ENCODE measurements around the gene TMEM217. TPM values are rescaled to one million over a fixed set of nuclear protein-coding genes. Genes with fewer than 3 reads are reported as not detected.
A peak's percentile ranks its signal among the peaks of the same experiment; 100 is the strongest.
"Not testable (repeated sequence)": the region's sequence is repeated elsewhere in the genome, so short reads cannot be mapped to it uniquely, and the experiment has no call there.

Gene TMEM217
- total and polyA plus RNA-seq, 9 donors: 0.34 to 1.3 (median 0.80) TPM

- H3K27me3 ChIP-seq (ENCODE audit: control insufficient read depth, insufficient read depth, low read length); H3K4me3 ChIP-seq (ENCODE audit: low read length); H3K36me3 ChIP-seq (ENCODE audit: control insufficient read depth, insufficient read depth, low read length); H3K9me3 ChIP-seq (replicated peaks; ENCODE audit: control insufficient read depth, low read depth, low read length); H3K27ac ChIP-seq (ENCODE audit: low read length); H3K4me1 ChIP-seq (ENCODE audit: control insufficient read depth, insufficient read depth, low read length): not testable (repeated sequence)
- 100% methylated on average over 3 of the region's 6 CpGs for WGBS (ENCODE audit: insufficient coverage)
- peak; percentile 41 for DNase-seq
Observed at GRCh38 chr6:37185949-37186720, 71.8 kb downstream of the TMEM217 start.

DNA sequence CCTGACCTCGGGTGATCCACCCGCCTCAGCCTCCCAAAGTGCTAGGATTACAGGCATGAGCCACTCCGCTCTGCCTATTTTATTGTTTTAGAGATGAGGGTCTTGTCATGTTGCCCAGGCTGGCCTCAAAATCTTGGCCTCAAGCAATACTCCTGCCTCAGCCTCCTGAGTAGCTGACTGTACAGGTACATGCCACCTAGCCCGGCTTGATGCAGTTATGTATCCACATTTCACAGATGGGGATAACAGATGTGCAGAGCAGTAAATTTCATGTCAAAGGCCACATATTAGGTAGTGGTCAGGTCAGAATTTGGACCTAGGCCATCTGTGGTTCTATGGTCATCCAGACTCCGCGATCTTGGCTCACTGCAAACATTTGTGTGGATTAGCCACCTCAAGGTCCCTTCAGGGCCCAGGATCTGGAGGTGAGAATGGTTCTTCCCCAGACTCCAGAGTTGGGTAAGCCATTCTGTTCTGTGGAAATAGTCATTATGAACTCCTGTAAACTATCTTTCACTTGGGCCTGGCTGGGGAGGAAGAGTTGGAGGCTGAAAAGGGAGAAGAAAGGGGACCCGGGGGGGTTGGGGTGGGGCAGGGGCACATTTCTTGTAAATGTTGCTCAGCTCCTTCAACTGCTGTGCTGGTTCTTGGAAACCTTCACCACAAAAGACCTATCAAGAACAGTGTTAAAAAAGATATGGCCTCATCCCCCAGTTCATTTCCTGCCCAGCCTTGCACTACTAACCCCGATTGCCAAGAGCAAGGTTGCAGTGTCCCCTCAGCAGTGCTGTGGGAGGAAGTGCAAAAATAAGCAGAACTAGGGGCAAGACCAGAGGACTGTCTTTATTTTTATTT is 75.0 kb downstream of the TMEM217 start:
- Histone ChIP-seq H3K27ac (ENCODE audit: low read length) (peak overlapping the region; percentile 42), H3K4me1 (ENCODE audit: control insufficient read depth, insufficient read depth, low read length) (no peaks in the 10 kb centered on the region), H3K9me3 (replicated peaks; ENCODE audit: control insufficient read depth, low read depth, low read length) (no peaks in the 10 kb centered on the region), H3K36me3 (ENCODE audit: control insufficient read depth, insufficient read depth, low read length) (no peaks in the 10 kb centered on the region), H3K4me3 (ENCODE audit: low read length) (no peak overlapping the region), H3K27me3 (ENCODE audit: control insufficient read depth, insufficient read depth, low read length) (no peaks in the 10 kb centered on the region)
- 85% methylated on average over 4 of the region's 8 CpGs for WGBS (ENCODE audit: insufficient coverage)
- DNase-seq: peak; percentile 66

DNA sequence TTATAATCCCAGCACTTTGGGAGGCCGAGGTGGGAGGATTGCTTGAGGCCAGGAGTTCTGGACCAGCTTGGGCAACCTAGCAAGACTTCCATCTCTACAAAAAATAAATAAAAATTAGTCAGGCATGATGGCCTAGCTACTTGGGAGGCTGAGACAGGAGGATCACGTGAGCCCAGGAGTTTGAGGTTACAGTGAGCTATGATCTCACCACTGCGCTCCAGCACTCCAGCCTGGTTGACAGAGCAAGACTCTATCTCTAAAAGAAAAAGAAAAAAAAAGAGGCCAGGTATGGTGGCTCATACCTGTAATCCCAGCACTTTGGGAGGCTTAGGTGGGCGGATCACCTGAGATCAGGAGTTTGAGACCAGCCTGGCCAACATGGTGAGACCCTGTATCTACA is 77.3 kb downstream of the TMEM217 start:
- H3K27ac ChIP-seq (ENCODE audit: low read length); H3K9me3 ChIP-seq (replicated peaks; ENCODE audit: control insufficient read depth, low read depth, low read length); H3K4me3 ChIP-seq (ENCODE audit: low read length); H3K27me3 ChIP-seq (ENCODE audit: control insufficient read depth, insufficient read depth, low read length); H3K4me1 ChIP-seq (ENCODE audit: control insufficient read depth, insufficient read depth, low read length); DNase-seq; H3K36me3 ChIP-seq (ENCODE audit: control insufficient read depth, insufficient read depth, low read length): not testable (repeated sequence)
- 80% methylated on average over 1 of the region's 4 CpGs for WGBS (ENCODE audit: insufficient coverage)

DNA sequence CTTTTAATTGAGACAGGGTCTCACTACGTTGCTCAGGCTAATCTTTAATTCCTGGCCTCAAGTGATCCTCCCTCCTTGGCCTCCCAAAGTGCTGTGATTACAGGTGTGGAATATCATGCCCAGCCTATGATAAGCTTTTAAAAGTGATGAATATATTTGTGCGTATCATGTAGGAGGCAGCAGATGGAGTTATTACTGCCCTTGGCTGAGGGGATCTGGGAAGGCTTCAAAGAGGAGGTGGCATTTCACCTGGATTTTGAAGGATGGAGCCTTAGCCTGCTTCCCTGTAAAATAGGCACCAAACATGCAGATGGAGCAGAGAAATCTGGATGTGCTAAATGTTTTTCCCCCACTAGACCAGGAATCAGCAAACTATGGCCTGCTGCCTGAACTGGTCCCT is 77.9 kb downstream of the TMEM217 start:
- no peak overlapping the region for H3K4me3 ChIP-seq (ENCODE audit: low read length)
- WGBS (ENCODE audit: insufficient coverage): 90% methylated on average over 2 of the region's 2 CpGs
- H3K9me3 ChIP-seq (replicated peaks; ENCODE audit: control insufficient read depth, low read depth, low read length): no peaks in the 10 kb centered on the region
- DNase-seq: no peak
- H3K36me3 ChIP-seq (ENCODE audit: control insufficient read depth, insufficient read depth, low read length): peaks cover 4% of the 10 kb centered on the region
- H3K27me3 ChIP-seq (ENCODE audit: control insufficient read depth, insufficient read depth, low read length): no peaks in the 10 kb centered on the region
- no peak overlapping the region for H3K27ac ChIP-seq (ENCODE audit: low read length)
- H3K4me1 ChIP-seq (ENCODE audit: control insufficient read depth, insufficient read depth, low read length): no peaks in the 10 kb centered on the region

GRCh38 chr6:37177935-37178517 is 79.9 kb downstream of the TMEM217 start:
- H3K4me3 ChIP-seq (ENCODE audit: low read length): no peak overlapping the region
- DNase-seq: no peak
- no peak overlapping the region for H3K27ac ChIP-seq (ENCODE audit: low read length)
- H3K4me1 ChIP-seq (ENCODE audit: control insufficient read depth, insufficient read depth, low read length): no peaks in the 10 kb centered on the region
- H3K27me3 ChIP-seq (ENCODE audit: control insufficient read depth, insufficient read depth, low read length): no peaks in the 10 kb centered on the region
- peaks cover 23% of the 10 kb centered on the region for H3K36me3 ChIP-seq (ENCODE audit: control insufficient read depth, insufficient read depth, low read length)
- H3K9me3 ChIP-seq (replicated peaks; ENCODE audit: control insufficient read depth, low read depth, low read length): no peaks in the 10 kb centered on the region
- WGBS (ENCODE audit: insufficient coverage): no CpG with 5 or more reads among the region's 8 CpGs

DNA sequence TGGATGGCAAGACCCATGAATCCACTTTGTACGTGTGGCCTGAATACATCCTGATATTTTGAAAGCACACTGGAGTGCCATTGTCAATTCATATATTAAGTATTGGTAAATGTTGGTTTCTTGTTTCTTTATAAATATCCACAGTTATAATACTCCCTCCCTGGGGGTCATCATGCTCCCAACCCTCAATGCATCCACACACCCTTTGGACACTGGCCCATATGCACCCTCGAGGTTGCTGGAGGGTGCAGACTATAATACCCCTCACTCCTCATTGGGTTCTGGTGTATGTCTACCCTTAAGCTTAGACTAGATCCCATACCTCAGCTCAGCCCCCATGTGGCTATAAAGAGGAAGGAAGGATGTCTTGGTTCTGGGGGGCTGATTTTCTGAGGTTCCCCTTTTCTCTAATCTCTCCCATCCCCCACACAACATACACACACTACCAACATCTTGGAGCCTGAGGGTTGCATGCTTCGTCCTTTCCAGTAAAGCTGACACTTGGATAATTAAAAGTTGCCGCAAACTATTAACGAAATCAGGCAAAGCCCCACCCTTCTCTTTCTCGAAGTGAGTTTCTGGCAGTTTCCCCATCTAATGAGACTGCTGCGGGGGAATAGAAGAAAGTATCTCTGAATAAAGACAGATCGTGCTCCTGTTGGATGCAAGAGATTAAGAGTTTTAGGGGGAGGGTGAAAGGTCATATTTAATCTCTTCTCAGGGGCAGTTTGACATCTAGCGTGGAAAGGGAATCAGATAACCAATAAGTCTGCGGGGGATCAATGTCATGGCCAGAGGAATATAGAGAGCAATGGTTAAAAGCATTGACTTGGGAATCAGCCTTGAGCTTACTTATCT is 80.6 kb downstream of the TMEM217 start:
- no peak overlapping the region for H3K27ac ChIP-seq (ENCODE audit: low read length)
- H3K27me3 ChIP-seq (ENCODE audit: control insufficient read depth, insufficient read depth, low read length): no peaks in the 10 kb centered on the region
- H3K9me3 ChIP-seq (replicated peaks; ENCODE audit: control insufficient read depth, low read depth, low read length): no peaks in the 10 kb centered on the region
- peaks cover 7% of the 10 kb centered on the region for H3K4me1 ChIP-seq (ENCODE audit: control insufficient read depth, insufficient read depth, low read length)
- peaks cover 29% of the 10 kb centered on the region for H3K36me3 ChIP-seq (ENCODE audit: control insufficient read depth, insufficient read depth, low read length)
- DNase-seq: no peak
- WGBS (ENCODE audit: insufficient coverage): 57% methylated on average over 1 of the region's 10 CpGs
- no peak overlapping the region for H3K4me3 ChIP-seq (ENCODE audit: low read length)

- Histone ChIP-seq H3K4me3 (ENCODE audit: low read length) (no peak overlapping the region), H3K27ac (ENCODE audit: low read length) (no peak overlapping the region), H3K36me3 (ENCODE audit: control insufficient read depth, insufficient read depth, low read length) (peaks cover 29% of the 10 kb centered on the region), H3K9me3 (replicated peaks; ENCODE audit: control insufficient read depth, low read depth, low read length) (no peaks in the 10 kb centered on the region), H3K27me3 (ENCODE audit: control insufficient read depth, insufficient read depth, low read length) (no peaks in the 10 kb centered on the region), H3K4me1 (ENCODE audit: control insufficient read depth, insufficient read depth, low read length) (peaks cover 12% of the 10 kb centered on the region)
- no peak for DNase-seq
- WGBS (ENCODE audit: insufficient coverage): 74% methylated on average over 4 of the region's 15 CpGs
Observed at GRCh38 chr6:37176268-37177076, 81.5 kb downstream of the TMEM217 start.

- no peaks in the 10 kb centered on the region for H3K9me3 ChIP-seq (replicated peaks; ENCODE audit: control insufficient read depth, low read depth, low read length)
- WGBS (ENCODE audit: insufficient coverage): 87% methylated on average over 6 of the region's 18 CpGs
- peaks cover 29% of the 10 kb centered on the region for H3K36me3 ChIP-seq (ENCODE audit: control insufficient read depth, insufficient read depth, low read length)
- peaks cover 19% of the 10 kb centered on the region for H3K4me1 ChIP-seq (ENCODE audit: control insufficient read depth, insufficient read depth, low read length)
- H3K27me3 ChIP-seq (ENCODE audit: control insufficient read depth, insufficient read depth, low read length): no peaks in the 10 kb centered on the region
- DNase-seq: no peak
- H3K4me3 ChIP-seq (ENCODE audit: low read length): no peak overlapping the region
- no peak overlapping the region for H3K27ac ChIP-seq (ENCODE audit: low read length)
Observed at GRCh38 chr6:37175332-37176267, 82.3 kb downstream of the TMEM217 start.
